Lung (tissue), 12 donors: ENCODE results near the gene EFCAB12. TPM values are rescaled to one million over a fixed set of nuclear protein-coding genes. Genes with fewer than 3 reads are reported as not detected.

Source experiments
- ATAC-seq: fragments of 200-7000 bp; cut with Tn5 transposase; one replicate; pipeline ENCODE4 v1.9.1; 2020; ENCODE audit warnings: moderate number of reproducible peaks; ENCODE audit not compliant: insufficient read depth, low FRiP score
- DNase-seq, 3 donors: peaks; one replicate each; pipeline ENCODE4 v3.0.0-alpha.2; 2013 to 2017
- H3K27ac ChIP-seq, 2 donors: one replicate each; pipeline ENCODE4 v1.5.1; 2013; ENCODE audit warnings: mild to moderate bottlenecking in 2 of 2, moderate library complexity in 2 of 2, control low read depth in 1 of 2, inconsistent platforms in 1 of 2, low read depth in 1 of 2, low read length in 1 of 2
- H3K27me3 ChIP-seq, 3 donors: one replicate each; pipeline ENCODE4 v1.5.1; 2013; ENCODE audit warnings: low read length in 2 of 3; ENCODE audit not compliant: control insufficient read depth in 3 of 3, insufficient read depth in 3 of 3
- H3K36me3 ChIP-seq, 4 donors: one replicate each; pipeline ENCODE4 v1.5.1; 2013; ENCODE audit warnings: low read length in 4 of 4, mild to moderate bottlenecking in 1 of 4, moderate library complexity in 1 of 4; ENCODE audit not compliant: control insufficient read depth in 4 of 4, insufficient read depth in 4 of 4
- H3K4me1 ChIP-seq, 5 donors: one replicate each; pipeline ENCODE4 v1.5.1; 2013; ENCODE audit warnings: low read length in 5 of 5, mild to moderate bottlenecking in 2 of 5, moderate library complexity in 1 of 5; ENCODE audit not compliant: control insufficient read depth in 5 of 5, insufficient read depth in 5 of 5
- H3K4me3 ChIP-seq: one replicate; pipeline ENCODE4 v1.5.1; 2013; ENCODE audit warnings: mild to moderate bottlenecking, control low read depth, moderate library complexity
- H3K9ac ChIP-seq, 2 donors: one replicate each; pipeline ENCODE4 v1.5.1; 2013; ENCODE audit warnings: low read length in 2 of 2, control low read depth in 1 of 2; ENCODE audit not compliant: insufficient read depth in 1 of 2
- H3K9me3 ChIP-seq, 4 donors: one replicate each; pipeline ENCODE4 v1.5.1; 2013; ENCODE audit warnings: low read length in 3 of 4, mild to moderate bottlenecking in 1 of 4, moderate library complexity in 1 of 4; ENCODE audit not compliant: control insufficient read depth in 4 of 4, insufficient read depth in 3 of 4
- CTCF ChIP-seq: IDR thresholded peaks from 2 replicates; pipeline ENCODE4 v1.5.1; 2012; ENCODE audit warnings: mild to moderate bottlenecking; ENCODE audit errors: control extremely low read depth, extremely low read depth
- WGBS, 2 donors: extraction: QIAGEN DNeasy Blood & Tissue Kit; methylation state at CpG; one replicate each; pipeline ENCODE4 v1.1.7; 2013; 5-methylcytosine and 5-hydroxymethylcytosine counted together
- polyA plus RNA-seq, 2 donors: library from polyadenylated mRNA; stranded (reverse); fragments of 200-250 nt; gene quantifications; one replicate each; pipeline ENCODE4 v1.2.1, GENCODE V29; 2013
- total RNA-seq, 2 donors: library from RNA; depleted of rRNA in 1 of 2; stranded (reverse); fragments of >200 nt in 1 of 2; gene quantifications; one replicate each; pipeline ENCODE4 v1.2.1, GENCODE V29; 2014 to 2021
- donor health status: control.
- donor health status: control.
- donor health status: Bipolar disorder and iron deficiency.
- donor health status: healthy.
- donor health status: DM: yes; HTN: yes; CAD: no.

The EFCAB12 gene
- total and polyA plus RNA-seq, 4 donors: 2.6 to 8.8 (median 3.3) TPM

DNA sequence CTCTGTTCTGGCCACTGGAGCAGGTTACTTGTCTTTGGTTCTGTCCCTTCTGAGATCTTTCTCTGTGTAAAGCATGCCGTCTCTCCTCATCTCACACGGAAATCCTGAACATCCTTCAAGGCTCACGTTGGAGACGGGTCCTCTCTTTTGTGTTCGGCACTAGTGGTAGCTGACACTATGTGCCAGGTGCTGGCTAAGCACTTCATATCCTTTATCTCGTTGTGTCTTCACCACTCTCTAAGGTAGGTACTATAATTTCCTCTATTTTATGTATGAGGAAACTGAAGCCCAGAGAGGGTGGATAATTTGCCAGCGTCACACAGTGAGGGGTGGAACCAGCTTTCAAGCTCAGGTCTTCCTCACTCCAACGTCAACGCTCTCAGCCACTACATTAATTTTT lies 12.8 kb upstream of the EFCAB12 start:
- ATAC-seq: no peak
- 42 to 51% methylated on average over 9 of the region's 9 CpGs for WGBS, 2 donors

DNA sequence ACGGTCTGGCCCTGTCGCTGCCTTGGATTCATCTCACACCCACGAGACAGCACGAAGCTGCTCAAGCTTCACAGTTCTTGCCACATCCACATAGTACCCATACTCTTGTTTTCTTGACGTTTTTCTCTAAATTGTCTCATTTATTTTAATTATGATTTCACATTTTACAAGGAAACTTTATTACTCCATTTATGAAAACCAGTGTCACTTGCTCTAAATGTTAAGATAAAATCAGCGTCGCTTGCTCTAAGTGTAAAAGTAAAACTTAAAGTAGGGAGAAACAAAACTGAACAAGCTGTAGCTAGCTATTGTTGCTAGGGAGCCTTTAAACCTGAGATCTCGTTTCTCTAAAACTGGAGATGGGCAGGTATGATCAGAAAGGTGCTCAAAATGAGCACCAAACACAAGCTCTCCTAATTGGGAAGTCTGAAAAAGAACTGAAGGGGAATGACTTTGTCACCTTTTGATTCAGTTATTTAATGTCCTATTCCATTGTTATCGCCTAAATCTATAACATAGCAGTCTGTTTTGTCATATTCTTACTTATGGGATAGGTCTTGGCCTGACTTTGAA lies 12.3 kb upstream of the EFCAB12 start:
- H3K9me3 ChIP-seq: no peaks in the 10 kb centered on the region
- peak overlapping the region; percentile 89 to 95 for H3K27ac ChIP-seq
- no peaks in the 10 kb centered on the region for H3K27me3 ChIP-seq
- H3K9ac ChIP-seq: peak overlapping the region; percentile 41 to 76
- peaks cover 5 to 45% (median 22%) of the 10 kb centered on the region in 5 donors for H3K4me1 ChIP-seq
- peak overlapping the region; percentile 59 for H3K4me3 ChIP-seq
- H3K36me3 ChIP-seq: peaks cover 0 to 14% (median 12%) of the 10 kb centered on the region in 4 donors
- 6 to 8% methylated on average over 9 of the region's 9 CpGs for WGBS, 2 donors
- no peak for TF ChIP-seq CTCF
- ATAC-seq (no peak), DNase-seq (no peak)

More for the DNA sequence above, 12.8 kb upstream of the EFCAB12 start:
- Histone ChIP-seq H3K9me3 (no peaks in the 10 kb centered on the region), H3K9ac (peak overlapping the region in 1 of 2 donors; percentile 76), H3K27me3 (no peaks in the 10 kb centered on the region), H3K4me3 (no peak overlapping the region), H3K27ac (peak overlapping the region; percentile 74 to 95), H3K36me3 (peaks cover 0 to 11% (median 9%) of the 10 kb centered on the region in 4 donors), H3K4me1 (peaks cover 4 to 41% (median 23%) of the 10 kb centered on the region in 5 donors)
- TF ChIP-seq CTCF: no peak
- peak in 1 of 3 donors; percentile 17 for DNase-seq

DNA sequence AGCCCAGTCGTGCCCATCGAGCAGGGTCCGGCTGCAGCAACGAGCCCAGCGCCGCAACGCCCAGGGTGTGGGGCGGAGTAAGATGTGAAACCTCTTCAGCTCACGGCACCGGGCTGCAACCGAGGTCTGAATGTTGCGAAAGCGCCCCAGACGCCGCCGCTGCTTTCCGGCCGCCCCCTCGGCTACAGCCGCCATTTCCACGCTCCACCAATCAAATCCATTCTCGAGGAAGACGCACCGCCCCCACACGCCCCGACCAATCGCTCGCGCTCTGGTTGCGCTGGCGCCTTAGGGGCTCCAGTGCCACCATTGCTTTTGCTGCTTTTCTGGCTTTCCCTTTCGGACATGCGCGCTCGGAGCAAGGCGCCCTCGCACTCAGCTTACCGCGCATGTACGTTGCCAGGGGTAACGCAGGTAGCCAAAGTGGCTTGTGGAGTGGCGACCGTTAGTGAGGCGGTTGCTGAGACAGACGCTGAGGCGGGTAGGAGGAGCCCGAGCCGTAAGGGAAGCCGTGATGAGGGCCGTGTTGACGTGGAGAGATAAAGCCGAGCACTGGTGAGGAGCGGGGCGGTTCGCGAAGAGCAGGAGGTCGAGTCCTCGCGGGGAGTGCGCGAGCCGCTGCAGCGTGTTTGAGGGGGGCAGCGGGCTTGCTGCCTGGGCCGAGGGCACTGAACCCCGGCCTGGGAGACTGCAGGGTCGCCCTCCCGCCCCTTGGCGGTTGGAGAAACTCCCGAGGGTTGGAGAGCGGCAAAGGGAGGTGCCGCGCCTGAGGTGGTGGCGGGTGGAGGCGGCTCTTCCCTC lies 11.6 kb upstream of the EFCAB12 start, which contains the start of the genes IFT122 and MBD4:
Gene IFT122 (plus strand): TSS at position 408 of the 801 bp plus-strand sequence. CDS start 107 bp downstream, at position 515.
Gene MBD4 (minus strand): TSS at position 132 of the 801 bp plus-strand sequence. CDS start 115 bp downstream, at position 17.
- peak within 1 kb of the TSS; percentile 58 to 91 for H3K9ac ChIP-seq
- peaks cover 5 to 45% (median 18%) of the 10 kb centered on the region in 5 donors for H3K4me1 ChIP-seq
- H3K4me3 ChIP-seq: peak within 1 kb of the TSS; percentile 90
- H3K9me3 ChIP-seq: no peaks in the 10 kb centered on the region
- H3K36me3 ChIP-seq: peaks cover 0 to 14% (median 12%) of the 10 kb centered on the region in 4 donors
- no peaks in the 10 kb centered on the region for H3K27me3 ChIP-seq
- peak; percentile 99 for DNase-seq
- peak within 1 kb of the TSS; percentile 89 to 95 for H3K27ac ChIP-seq
- WGBS, 2 donors: 0 to 1% methylated on average over 73 to 75 of the region's 75 CpGs
- no peak for TF ChIP-seq CTCF
- ATAC-seq: peak; percentile 96
